Measurements from ENCODE around the gene WDR18. TPM values are rescaled to one million over a fixed set of nuclear protein-coding genes. Genes with fewer than 3 reads are reported as not detected.

WDR18 gene
- polyA plus RNA-seq, 1 donor from 2014 or later: 64.9 TPM

GRCh38 chr19:948842-949496 is 35.2 kb upstream of the WDR18 start:
- no peak overlapping the region for H3K4me2 ChIP-seq (ENCODE audit: low read length)
- no peaks in the 10 kb centered on the region for H3K9me2 ChIP-seq (ENCODE audit: insufficient read depth, low read length)
- no peaks in the 10 kb centered on the region for H3K9me3 ChIP-seq (ENCODE audit: low read length)
- H2AFZ ChIP-seq (ENCODE audit: low read depth, low read length): no peak overlapping the region
- H3K27ac ChIP-seq (ENCODE audit: low read length): no peak overlapping the region
- TF ChIP-seq SMC3 (conservative IDR thresholded peaks at IDR 0.05; ENCODE audit: poor library complexity) (no peak), RAD21 (conservative IDR thresholded peaks at IDR 0.05) (no peak), EZH2 (IDR thresholded peaks at IDR 0.05; ENCODE audit: borderline replicate concordance, insufficient read depth, low read length, poor library complexity, severe bottlenecking) (no peak), EP300 (conservative IDR thresholded peaks at IDR 0.05; ENCODE audit: poor library complexity, severe bottlenecking) (no peak), TAF1 (IDR thresholded peaks at IDR 0.05; ENCODE audit: low read depth) (no peak), MXI1 (conservative IDR thresholded peaks at IDR 0.05; ENCODE audit: poor library complexity, severe bottlenecking) (no peak), POLR2AphosphoS5 (IDR thresholded peaks at IDR 0.05) (no peak)
- TF ChIP-seq, protein P1, sequence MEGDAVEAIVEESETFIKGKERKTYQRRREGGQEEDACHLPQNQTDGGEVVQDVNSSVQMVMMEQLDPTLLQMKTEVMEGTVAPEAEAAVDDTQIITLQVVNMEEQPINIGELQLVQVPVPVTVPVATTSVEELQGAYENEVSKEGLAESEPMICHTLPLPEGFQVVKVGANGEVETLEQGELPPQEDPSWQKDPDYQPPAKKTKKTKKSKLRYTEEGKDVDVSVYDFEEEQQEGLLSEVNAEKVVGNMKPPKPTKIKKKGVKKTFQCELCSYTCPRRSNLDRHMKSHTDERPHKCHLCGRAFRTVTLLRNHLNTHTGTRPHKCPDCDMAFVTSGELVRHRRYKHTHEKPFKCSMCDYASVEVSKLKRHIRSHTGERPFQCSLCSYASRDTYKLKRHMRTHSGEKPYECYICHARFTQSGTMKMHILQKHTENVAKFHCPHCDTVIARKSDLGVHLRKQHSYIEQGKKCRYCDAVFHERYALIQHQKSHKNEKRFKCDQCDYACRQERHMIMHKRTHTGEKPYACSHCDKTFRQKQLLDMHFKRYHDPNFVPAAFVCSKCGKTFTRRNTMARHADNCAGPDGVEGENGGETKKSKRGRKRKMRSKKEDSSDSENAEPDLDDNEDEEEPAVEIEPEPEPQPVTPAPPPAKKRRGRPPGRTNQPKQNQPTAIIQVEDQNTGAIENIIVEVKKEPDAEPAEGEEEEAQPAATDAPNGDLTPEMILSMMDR (IDR thresholded peaks at IDR 0.05; ENCODE audit: poor library complexity, severe bottlenecking): no peak
- TF ChIP-seq, protein P2, sequence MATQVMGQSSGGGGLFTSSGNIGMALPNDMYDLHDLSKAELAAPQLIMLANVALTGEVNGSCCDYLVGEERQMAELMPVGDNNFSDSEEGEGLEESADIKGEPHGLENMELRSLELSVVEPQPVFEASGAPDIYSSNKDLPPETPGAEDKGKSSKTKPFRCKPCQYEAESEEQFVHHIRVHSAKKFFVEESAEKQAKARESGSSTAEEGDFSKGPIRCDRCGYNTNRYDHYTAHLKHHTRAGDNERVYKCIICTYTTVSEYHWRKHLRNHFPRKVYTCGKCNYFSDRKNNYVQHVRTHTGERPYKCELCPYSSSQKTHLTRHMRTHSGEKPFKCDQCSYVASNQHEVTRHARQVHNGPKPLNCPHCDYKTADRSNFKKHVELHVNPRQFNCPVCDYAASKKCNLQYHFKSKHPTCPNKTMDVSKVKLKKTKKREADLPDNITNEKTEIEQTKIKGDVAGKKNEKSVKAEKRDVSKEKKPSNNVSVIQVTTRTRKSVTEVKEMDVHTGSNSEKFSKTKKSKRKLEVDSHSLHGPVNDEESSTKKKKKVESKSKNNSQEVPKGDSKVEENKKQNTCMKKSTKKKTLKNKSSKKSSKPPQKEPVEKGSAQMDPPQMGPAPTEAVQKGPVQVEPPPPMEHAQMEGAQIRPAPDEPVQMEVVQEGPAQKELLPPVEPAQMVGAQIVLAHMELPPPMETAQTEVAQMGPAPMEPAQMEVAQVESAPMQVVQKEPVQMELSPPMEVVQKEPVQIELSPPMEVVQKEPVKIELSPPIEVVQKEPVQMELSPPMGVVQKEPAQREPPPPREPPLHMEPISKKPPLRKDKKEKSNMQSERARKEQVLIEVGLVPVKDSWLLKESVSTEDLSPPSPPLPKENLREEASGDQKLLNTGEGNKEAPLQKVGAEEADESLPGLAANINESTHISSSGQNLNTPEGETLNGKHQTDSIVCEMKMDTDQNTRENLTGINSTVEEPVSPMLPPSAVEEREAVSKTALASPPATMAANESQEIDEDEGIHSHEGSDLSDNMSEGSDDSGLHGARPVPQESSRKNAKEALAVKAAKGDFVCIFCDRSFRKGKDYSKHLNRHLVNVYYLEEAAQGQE (IDR thresholded peaks at IDR 0.05; ENCODE audit: borderline replicate concordance): no peak
- no peaks in the 10 kb centered on the region for H3K27me3 ChIP-seq (ENCODE audit: insufficient read depth, low read depth, low read length)
- H3K9ac ChIP-seq (ENCODE audit: low read length): no peak overlapping the region
- H3K36me3 ChIP-seq (ENCODE audit: insufficient read depth, low read length): no peaks in the 10 kb centered on the region
- H4K20me1 ChIP-seq (ENCODE audit: insufficient read depth): no peaks in the 10 kb centered on the region
- no peak overlapping the region for H3K4me3 ChIP-seq (ENCODE audit: low read length)
- H3K79me2 ChIP-seq (replicated peaks; ENCODE audit: insufficient read depth, low read length): no peaks in the 10 kb centered on the region
- no peaks in the 10 kb centered on the region for H3F3A ChIP-seq (ENCODE audit: insufficient read depth, low read length, poor library complexity, severe bottlenecking)

- H3K79me2 ChIP-seq (replicated peaks; ENCODE audit: insufficient read depth, low read length): no peaks in the 10 kb centered on the region
- no peak overlapping the region for H3K4me2 ChIP-seq (ENCODE audit: low read length)
- H3K9me3 ChIP-seq (ENCODE audit: low read length): no peaks in the 10 kb centered on the region
- no peak overlapping the region for H2AFZ ChIP-seq (ENCODE audit: low read depth, low read length)
- no peaks in the 10 kb centered on the region for H3K9me2 ChIP-seq (ENCODE audit: insufficient read depth, low read length)
- no peak overlapping the region for H3K9ac ChIP-seq (ENCODE audit: low read length)
- H3F3A ChIP-seq (ENCODE audit: insufficient read depth, low read length, poor library complexity, severe bottlenecking): no peaks in the 10 kb centered on the region
- TF ChIP-seq POLR2AphosphoS5 (IDR thresholded peaks at IDR 0.05) (no peak), SMC3 (conservative IDR thresholded peaks at IDR 0.05; ENCODE audit: poor library complexity) (no peak), TAF1 (IDR thresholded peaks at IDR 0.05; ENCODE audit: low read depth) (no peak), MXI1 (conservative IDR thresholded peaks at IDR 0.05; ENCODE audit: poor library complexity, severe bottlenecking) (no peak), EP300 (conservative IDR thresholded peaks at IDR 0.05; ENCODE audit: poor library complexity, severe bottlenecking) (no peak), EZH2 (IDR thresholded peaks at IDR 0.05; ENCODE audit: borderline replicate concordance, insufficient read depth, low read length, poor library complexity, severe bottlenecking) (no peak), RAD21 (conservative IDR thresholded peaks at IDR 0.05) (no peak)
- TF ChIP-seq, protein P1 (IDR thresholded peaks at IDR 0.05; ENCODE audit: poor library complexity, severe bottlenecking): no peak
- TF ChIP-seq, protein P2 (IDR thresholded peaks at IDR 0.05; ENCODE audit: borderline replicate concordance): no peak
- no peaks in the 10 kb centered on the region for H3K36me3 ChIP-seq (ENCODE audit: insufficient read depth, low read length)
- no peaks in the 10 kb centered on the region for H4K20me1 ChIP-seq (ENCODE audit: insufficient read depth)
- H3K27me3 ChIP-seq (ENCODE audit: insufficient read depth, low read depth, low read length): no peaks in the 10 kb centered on the region
- H3K27ac ChIP-seq (ENCODE audit: low read length): no peak overlapping the region
- H3K4me3 ChIP-seq (ENCODE audit: low read length): no peak overlapping the region
These were observed 33.6 kb upstream of the WDR18 start for GRCh38 chr19:950352-951066.
